ENCODE data around the gene MKLN1.

MKLN1 gene

GRCh38 chr7:131327626-131328376, at the start of gene MKLN1:
Gene MKLN1 (plus strand): TSS chr7:131327876. CDS start chr7:131327900, 24 bp downstream.
- Histone ChIP-seq H3K9me3 (ENCODE audit: low read length) (no peaks in the 10 kb centered on the region), H3K4me1 (ENCODE audit: insufficient read depth, low read length, severe bottlenecking) (peaks cover 52% of the 10 kb centered on the region), H3K36me3 (ENCODE audit: insufficient read depth, low read length) (peaks cover 2% of the 10 kb centered on the region), H3K79me2 (ENCODE audit: insufficient read depth, low read length) (peaks cover 50% of the 10 kb centered on the region), H3K9ac (ENCODE audit: low read length) (peak within 1 kb of the TSS; percentile 84), H3K27me3 (ENCODE audit: insufficient read depth, low read length) (no peaks in the 10 kb centered on the region), H2AFZ (ENCODE audit: low read length) (peak within 1 kb of the TSS; percentile 90), H3K9me2 (ENCODE audit: low read depth, low read length) (no peaks in the 10 kb centered on the region), H4K20me1 (ENCODE audit: insufficient read depth, low read length) (no peaks in the 10 kb centered on the region), H3K4me3 (ENCODE audit: low read depth, low read length, poor library complexity, severe bottlenecking) (peak within 1 kb of the TSS; percentile 80), H3K4me2 (ENCODE audit: low read length) (peak within 1 kb of the TSS; percentile 87), H3K27ac (ENCODE audit: low read depth, low read length, poor library complexity, severe bottlenecking) (peak within 1 kb of the TSS; percentile 65), H3F3A (ENCODE audit: insufficient read depth, low read length) (no peaks in the 10 kb centered on the region)
- TF ChIP-seq, protein P1, sequence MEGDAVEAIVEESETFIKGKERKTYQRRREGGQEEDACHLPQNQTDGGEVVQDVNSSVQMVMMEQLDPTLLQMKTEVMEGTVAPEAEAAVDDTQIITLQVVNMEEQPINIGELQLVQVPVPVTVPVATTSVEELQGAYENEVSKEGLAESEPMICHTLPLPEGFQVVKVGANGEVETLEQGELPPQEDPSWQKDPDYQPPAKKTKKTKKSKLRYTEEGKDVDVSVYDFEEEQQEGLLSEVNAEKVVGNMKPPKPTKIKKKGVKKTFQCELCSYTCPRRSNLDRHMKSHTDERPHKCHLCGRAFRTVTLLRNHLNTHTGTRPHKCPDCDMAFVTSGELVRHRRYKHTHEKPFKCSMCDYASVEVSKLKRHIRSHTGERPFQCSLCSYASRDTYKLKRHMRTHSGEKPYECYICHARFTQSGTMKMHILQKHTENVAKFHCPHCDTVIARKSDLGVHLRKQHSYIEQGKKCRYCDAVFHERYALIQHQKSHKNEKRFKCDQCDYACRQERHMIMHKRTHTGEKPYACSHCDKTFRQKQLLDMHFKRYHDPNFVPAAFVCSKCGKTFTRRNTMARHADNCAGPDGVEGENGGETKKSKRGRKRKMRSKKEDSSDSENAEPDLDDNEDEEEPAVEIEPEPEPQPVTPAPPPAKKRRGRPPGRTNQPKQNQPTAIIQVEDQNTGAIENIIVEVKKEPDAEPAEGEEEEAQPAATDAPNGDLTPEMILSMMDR (IDR thresholded peaks at IDR 0.05; ENCODE audit: low read length) = no peak
- no peak for TF ChIP-seq EZH2 (IDR thresholded peaks at IDR 0.05; ENCODE audit: borderline replicate concordance, low read length)

GRCh38 chr7:131279044-131279443, 48.6 kb upstream of the MKLN1 start:
- Histone ChIP-seq H3K9me3 (ENCODE audit: low read length) (no peaks in the 10 kb centered on the region), H3K4me2 (ENCODE audit: low read length) (no peak overlapping the region), H2AFZ (ENCODE audit: low read length) (no peak overlapping the region), H3K36me3 (ENCODE audit: insufficient read depth, low read length) (no peaks in the 10 kb centered on the region), H3K79me2 (ENCODE audit: insufficient read depth, low read length) (no peaks in the 10 kb centered on the region), H4K20me1 (ENCODE audit: insufficient read depth, low read length) (no peaks in the 10 kb centered on the region), H3K27me3 (ENCODE audit: insufficient read depth, low read length) (no peaks in the 10 kb centered on the region), H3K9me2 (ENCODE audit: low read depth, low read length) (no peaks in the 10 kb centered on the region), H3K4me1 (ENCODE audit: insufficient read depth, low read length, severe bottlenecking) (no peaks in the 10 kb centered on the region), H3K27ac (ENCODE audit: low read depth, low read length, poor library complexity, severe bottlenecking) (no peak overlapping the region), H3K4me3 (ENCODE audit: low read depth, low read length, poor library complexity, severe bottlenecking) (no peak overlapping the region), H3K9ac (ENCODE audit: low read length) (no peak overlapping the region), H3F3A (ENCODE audit: insufficient read depth, low read length) (no peaks in the 10 kb centered on the region)
- TF ChIP-seq, protein P1 (IDR thresholded peaks at IDR 0.05; ENCODE audit: low read length) = no peak
- TF ChIP-seq EZH2 (IDR thresholded peaks at IDR 0.05; ENCODE audit: borderline replicate concordance, low read length) = no peak

DNA sequence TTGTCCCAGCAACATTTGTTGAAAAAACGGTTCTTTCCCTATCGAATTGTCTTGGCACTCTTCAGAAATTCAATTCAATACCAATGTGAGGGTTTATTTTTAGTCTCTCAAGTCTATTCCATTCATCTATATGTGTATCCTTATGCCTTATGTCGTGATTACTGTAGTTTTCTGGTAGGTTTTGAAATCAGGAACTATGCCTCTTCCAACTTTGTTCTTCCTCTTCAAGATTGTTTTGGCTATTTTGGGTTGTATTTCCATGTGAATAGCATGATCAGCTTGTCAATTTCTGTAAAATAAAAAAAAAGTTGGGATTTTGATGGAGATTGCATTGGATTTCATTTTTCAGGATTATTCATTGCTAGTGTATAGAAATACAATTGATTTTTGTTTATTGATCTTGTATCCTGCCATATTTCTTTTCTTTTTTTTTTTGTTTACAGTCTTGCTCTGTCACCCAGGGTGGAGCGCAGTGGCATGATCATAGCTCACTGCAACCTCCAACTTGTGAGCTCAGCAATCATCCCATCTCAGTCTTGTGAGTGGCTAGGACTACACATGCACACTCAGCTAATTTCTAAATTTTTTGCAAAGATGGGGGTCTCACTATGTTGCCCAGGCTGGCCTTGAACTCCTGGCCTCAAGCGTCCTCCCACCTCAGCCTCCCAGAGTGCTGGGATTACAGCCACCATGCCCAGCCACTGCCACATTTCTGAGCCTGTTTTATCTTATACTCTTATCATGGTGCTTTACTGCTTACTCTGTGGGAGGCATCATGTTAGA, 46.2 kb upstream of the MKLN1 start:
- no peak overlapping the region for H3K4me3 ChIP-seq (ENCODE audit: low read depth, low read length, poor library complexity, severe bottlenecking)
- no peak overlapping the region for H3K27ac ChIP-seq (ENCODE audit: low read depth, low read length, poor library complexity, severe bottlenecking)
- H3K4me1 ChIP-seq (ENCODE audit: insufficient read depth, low read length, severe bottlenecking) = peaks cover 12% of the 10 kb centered on the region
- no peaks in the 10 kb centered on the region for H3K9me2 ChIP-seq (ENCODE audit: low read depth, low read length)
- no peaks in the 10 kb centered on the region for H3K9me3 ChIP-seq (ENCODE audit: low read length)
- no peaks in the 10 kb centered on the region for H3K27me3 ChIP-seq (ENCODE audit: insufficient read depth, low read length)
- no peak overlapping the region for H3K9ac ChIP-seq (ENCODE audit: low read length)
- TF ChIP-seq EZH2 (IDR thresholded peaks at IDR 0.05; ENCODE audit: borderline replicate concordance, low read length) = no peak
- TF ChIP-seq, protein P1 (IDR thresholded peaks at IDR 0.05; ENCODE audit: low read length) = no peak
- H2AFZ ChIP-seq (ENCODE audit: low read length) = no peak overlapping the region
- no peaks in the 10 kb centered on the region for H3K79me2 ChIP-seq (ENCODE audit: insufficient read depth, low read length)
- H3F3A ChIP-seq (ENCODE audit: insufficient read depth, low read length) = no peaks in the 10 kb centered on the region
- no peaks in the 10 kb centered on the region for H3K36me3 ChIP-seq (ENCODE audit: insufficient read depth, low read length)
- no peaks in the 10 kb centered on the region for H4K20me1 ChIP-seq (ENCODE audit: insufficient read depth, low read length)
- H3K4me2 ChIP-seq (ENCODE audit: low read length) = no peak overlapping the region

Data from OCI-LY1 (cell line).